Measurements from ENCODE around the gene DNAH17.

- TF ChIP-seq, protein P1, sequence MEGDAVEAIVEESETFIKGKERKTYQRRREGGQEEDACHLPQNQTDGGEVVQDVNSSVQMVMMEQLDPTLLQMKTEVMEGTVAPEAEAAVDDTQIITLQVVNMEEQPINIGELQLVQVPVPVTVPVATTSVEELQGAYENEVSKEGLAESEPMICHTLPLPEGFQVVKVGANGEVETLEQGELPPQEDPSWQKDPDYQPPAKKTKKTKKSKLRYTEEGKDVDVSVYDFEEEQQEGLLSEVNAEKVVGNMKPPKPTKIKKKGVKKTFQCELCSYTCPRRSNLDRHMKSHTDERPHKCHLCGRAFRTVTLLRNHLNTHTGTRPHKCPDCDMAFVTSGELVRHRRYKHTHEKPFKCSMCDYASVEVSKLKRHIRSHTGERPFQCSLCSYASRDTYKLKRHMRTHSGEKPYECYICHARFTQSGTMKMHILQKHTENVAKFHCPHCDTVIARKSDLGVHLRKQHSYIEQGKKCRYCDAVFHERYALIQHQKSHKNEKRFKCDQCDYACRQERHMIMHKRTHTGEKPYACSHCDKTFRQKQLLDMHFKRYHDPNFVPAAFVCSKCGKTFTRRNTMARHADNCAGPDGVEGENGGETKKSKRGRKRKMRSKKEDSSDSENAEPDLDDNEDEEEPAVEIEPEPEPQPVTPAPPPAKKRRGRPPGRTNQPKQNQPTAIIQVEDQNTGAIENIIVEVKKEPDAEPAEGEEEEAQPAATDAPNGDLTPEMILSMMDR (IDR thresholded peaks at IDR 0.05), result no peak
- TF ChIP-seq POLR2A (IDR thresholded peaks at IDR 0.05), result no peak
Measured at GRCh38 chr17:78450696-78451345, 126.4 kb downstream of the DNAH17 start.

Measured in esophagus squamous epithelium (tissue), 4 donors.